ENCODE data around the gene SMC3. TPM values are rescaled to one million over a fixed set of nuclear protein-coding genes. Genes with fewer than 3 reads are reported as not detected.

Gene SMC3
- total and polyA plus RNA-seq, 2 of the 4 experiments (the other 2 are of a cell fraction) = 15.0 to 15.2 TPM

GRCh38 chr10:110529596-110530011, 37.9 kb upstream of the SMC3 start:
- Histone ChIP-seq H3K36me3 (ENCODE audit: control insufficient read depth, insufficient read depth, low read length) (no peaks in the 10 kb centered on the region), H4K20me1 (ENCODE audit: insufficient read depth, low read length) (no peaks in the 10 kb centered on the region), H2AK5ac (ENCODE audit: low read depth, low read length) (peak overlapping the region; percentile 96), H3K4me3 (ENCODE audit: insufficient read depth, low read depth, low read length) (no peak overlapping the region), H2BK120ac (ENCODE audit: low read depth, low read length) (peak overlapping the region; percentile 35), H2BK15ac (ENCODE audit: low read depth, low read length) (peak overlapping the region; percentile 88; the same call in 1 of the 3 replicates), H4K5ac (ENCODE audit: low read depth, low read length) (peak overlapping the region; percentile 32; the same call in 1 of the 2 replicates), H3K4me1 (ENCODE audit: control insufficient read depth, insufficient read depth, low read length) (peaks cover 15% of the 10 kb centered on the region), H3K27me3 (ENCODE audit: control insufficient read depth, insufficient read depth, low read length) (no peaks in the 10 kb centered on the region), H2AK9ac (replicated peaks; ENCODE audit: low read depth, low read length, poor library complexity) (peak overlapping the region; percentile 88), H3K9ac (ENCODE audit: low read depth, low read length) (no peak overlapping the region), H3K79me1 (ENCODE audit: low read depth in 1 of 2, low read length in 2 of 2) (peaks cover 0 to 29% of the 10 kb centered on the region in 2 experiments; a peak in 2 of 4 replicates), H3K27ac (ENCODE audit: insufficient read depth, low read length) (no peak overlapping the region), H2BK20ac (ENCODE audit: low read depth, low read length) (peak overlapping the region; percentile 65), H3K9me1 (ENCODE audit: insufficient read depth, low read length) (peaks cover 37% of the 10 kb centered on the region), H3K4ac (ENCODE audit: low read depth, low read length) (peak overlapping the region; percentile 94), H2BK5ac (ENCODE audit: low read depth, low read length, poor library complexity, severe bottlenecking) (no peak overlapping the region), H3K23ac (ENCODE audit: low read depth, low read length) (peak overlapping the region; percentile 60; the same call in 1 of the 2 replicates), H3K14ac (replicated peaks; ENCODE audit: low read depth, low read length) (peak overlapping the region; percentile 10; the same call in 1 of the 2 replicates), H4K8ac (ENCODE audit: low read depth in 2 of 2, low read length in 2 of 2) (peak overlapping the region; percentile 25 to 66; a peak in 3 of 4 replicates), H3K18ac (ENCODE audit: low read depth, low read length) (peak overlapping the region; percentile 37; the same call in 1 of the 2 replicates), H3K56ac (ENCODE audit: extremely low read depth, insufficient read depth, low read length) (no peak overlapping the region), H4K91ac (ENCODE audit: insufficient read depth, low read depth, low read length) (peak overlapping the region; percentile 68), H3K9me3 (ENCODE audit: control insufficient read depth, insufficient read depth, low read length) (no peaks in the 10 kb centered on the region), H2AFZ (replicated peaks; ENCODE audit: low read length, poor library complexity) (peak overlapping the region; percentile 47), H3K4me2 (ENCODE audit: low read depth, low read length) (no peak overlapping the region)
- dilution Hi-C loops (cut with HindIII; ENCODE audit: low sequenced_read_pairs, unreplicated experiment) = no loop called here
- POLR2A ChIA-PET (ENCODE audit: unreplicated experiment) = no interaction called here
- in situ Hi-C loops (cut with MboI; ENCODE audit: low sequenced_read_pairs) = no loop called here
- BruUV-seq (replicated peaks) = no TSS peak
- ATAC-seq (ENCODE audit: low read depth) (no peak), DNase-seq (no peak)
- TF ChIP-seq BHLHE40 (IDR thresholded peaks at IDR 0.05; ENCODE audit: low read depth, low read length) (no peak), FOS (IDR thresholded peaks at IDR 0.05; ENCODE audit: low read depth, low read length) (no peak), RAD21 (IDR thresholded peaks at IDR 0.05; ENCODE audit: low read length) (no peak), SMC3 (IDR thresholded peaks at IDR 0.05; ENCODE audit: low read depth, low read length) (no peak), NFE2L2 (IDR thresholded peaks at IDR 0.05; ENCODE audit: low read depth, low read length) (no peak), MAZ (IDR thresholded peaks at IDR 0.05; ENCODE audit: borderline replicate concordance, low read depth, low read length) (no peak), RCOR1 (IDR thresholded peaks at IDR 0.05; ENCODE audit: insufficient replicate concordance, low read length) (no peak), POLR2A (IDR thresholded peaks at IDR 0.05; ENCODE audit: low read depth, low read length) (no peak), USF2 (IDR thresholded peaks at IDR 0.05; ENCODE audit: low read depth, low read length) (no peak), MAFK (IDR thresholded peaks at IDR 0.05; ENCODE audit: low read depth, low read length) (no peak), ELK1 (IDR thresholded peaks at IDR 0.05; ENCODE audit: borderline replicate concordance, low read depth, low read length) (no peak), CTCF (conservative IDR thresholded peaks at IDR 0.05; ENCODE audit: low read depth, low read length) (no peak), MXI1 (IDR thresholded peaks at IDR 0.05; ENCODE audit: borderline replicate concordance, low read depth, low read length) (no peak)
- whole genome bisulfite sequencing, 2 experiments (ENCODE audit: extremely low coverage in 2 of 2, insufficient read length in 1 of 2) = no CpG with 5 or more reads among the region's 6 CpGs
- intact Hi-C loops (cut with micrococcal nuclease) = no loop called here
- CTCF ChIA-PET = no interaction called here
